Left colon (tissue), 2 donors: ENCODE results near the gene SERPINH1. TPM values are rescaled to one million over a fixed set of nuclear protein-coding genes. Genes with fewer than 3 reads are reported as not detected.

ENCODE experiments used
- ATAC-seq: fragments of 200-7000 bp; cut with Tn5 transposase; one replicate; pipeline ENCODE4 v1.9.1; 2020; ENCODE audit warnings: mild to moderate bottlenecking, moderate library complexity
- DNase-seq, 2 donors: peaks; one replicate each; pipeline ENCODE4 v3.0.0-alpha.2; 2020
- intact Hi-C, 2 donors: fragments of 100-400 bp; cut with DNase I in 1 of 2; cut with micrococcal nuclease in 1 of 2; formaldehyde crosslinking; loops; one replicate each; pipeline versions ENCODE4 v1.11.2 to v1.14.0; 2022; cut with DNase I, micrococcal nuclease
- total RNA-seq, 2 donors: library from RNA; stranded (reverse); fragmentation: NEBNext Ultra II Directional; extraction: Animal tissue kit (Norgen Biotek cat#: 25700); gene quantifications; one replicate each; pipeline ENCODE4 v1.2.1, GENCODE V29; 2021
- donor health status: DM: no; HTN: no; CAD: no.
- donor health status: DM: yes; HTN: yes; CAD: no.

SERPINH1 gene
- total RNA-seq, 2 donors from 2014 or later = 24.0 to 41.5 TPM

DNA sequence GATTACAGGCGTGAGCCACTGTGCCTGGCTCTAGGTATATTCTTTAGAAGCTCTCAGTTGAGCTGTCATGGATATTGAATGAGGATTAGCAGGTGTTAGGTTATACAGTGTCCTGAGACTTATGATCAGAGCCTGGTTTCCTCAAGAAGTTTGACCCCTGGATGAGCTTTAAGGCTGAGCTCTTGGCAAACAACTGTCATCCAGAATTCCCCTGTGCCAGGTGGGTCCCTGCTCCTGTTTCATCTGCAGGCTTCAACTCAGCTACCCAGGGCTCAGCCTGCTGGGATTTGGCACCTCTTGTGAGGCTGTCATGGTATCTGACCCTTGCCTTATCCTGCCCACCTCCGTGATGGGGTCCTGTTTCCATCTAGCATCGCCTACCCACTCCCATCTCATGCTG lies 24.3 kb downstream of the SERPINH1 start:
- DNase-seq (no peak), ATAC-seq (no peak)
- intact Hi-C loops = no loop called here

GRCh38 chr11:75588051-75588481 lies 26.0 kb downstream of the SERPINH1 start:
- ATAC-seq (no peak), DNase-seq (no peak)
- intact Hi-C loops = no loop called here

GRCh38 chr11:75589051-75589450 lies 27.0 kb downstream of the SERPINH1 start:
- DNase-seq = no peak
- intact Hi-C loops = no loop called here
- no peak for ATAC-seq

DNA sequence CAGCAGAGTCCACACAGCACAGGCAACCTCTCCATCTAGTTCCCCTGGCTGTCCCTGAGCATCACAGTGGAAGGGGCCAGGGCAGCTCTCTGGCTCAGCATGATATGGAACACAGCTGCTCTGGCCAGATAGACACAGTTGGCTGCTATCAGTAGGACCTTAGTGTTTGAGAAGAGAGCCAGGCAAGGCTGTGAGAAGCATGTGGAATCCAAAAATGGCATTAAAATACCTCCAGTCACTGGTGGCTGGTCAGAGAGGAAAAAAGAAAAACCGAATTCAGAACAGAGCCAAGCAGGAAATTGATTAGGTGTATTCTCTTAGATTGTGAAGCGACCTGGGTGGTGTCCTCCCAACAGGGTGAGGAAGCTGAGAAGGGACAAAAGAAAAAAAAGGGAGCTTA lies 27.9 kb downstream of the SERPINH1 start:
- intact Hi-C loops = no loop called here
- DNase-seq (no peak), ATAC-seq (no peak)

DNA sequence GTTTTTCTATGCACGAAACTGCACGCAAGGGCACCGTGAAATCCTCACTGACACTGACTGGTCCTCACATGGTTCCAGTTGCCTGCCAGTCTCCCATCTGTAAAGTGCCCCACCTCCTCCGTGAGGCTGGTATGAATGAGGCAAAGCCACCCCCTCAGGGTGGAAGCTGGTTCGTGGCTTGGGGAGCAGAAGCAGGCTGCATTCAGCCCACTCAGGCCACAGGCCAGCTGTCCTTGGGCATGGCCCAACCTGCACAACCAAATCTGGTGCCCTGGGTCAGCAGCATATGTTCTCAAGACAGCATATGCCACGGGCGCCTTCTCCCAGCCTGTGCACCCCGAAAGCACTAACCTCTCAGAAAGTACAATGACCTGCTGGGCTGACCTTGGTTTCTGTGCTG lies 29.3 kb downstream of the SERPINH1 start:
- intact Hi-C loops = no loop called here
- DNase-seq = no peak
- no peak for ATAC-seq

DNA sequence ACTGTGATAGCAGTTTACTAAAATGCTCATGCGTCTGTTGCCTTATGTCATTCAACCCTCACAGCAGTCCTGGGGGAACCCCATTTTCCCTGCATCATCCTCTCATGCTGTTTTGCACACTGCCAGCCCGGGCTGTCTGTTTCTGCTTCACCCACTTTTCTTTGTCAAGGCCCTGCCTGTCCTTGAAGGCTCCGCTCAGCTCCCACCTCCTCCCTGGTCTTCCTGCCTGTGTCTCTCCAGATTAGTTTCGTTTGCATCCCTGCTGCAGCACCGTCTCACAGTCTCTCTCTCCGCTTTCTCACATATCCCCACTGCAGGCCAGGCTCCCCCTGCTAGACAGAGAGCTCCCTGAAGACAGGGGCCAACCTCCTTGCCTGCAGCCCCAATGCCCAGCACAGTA lies 29.9 kb downstream of the SERPINH1 start:
- intact Hi-C loops = no loop called here
- DNase-seq = no peak
- no peak for ATAC-seq

DNA sequence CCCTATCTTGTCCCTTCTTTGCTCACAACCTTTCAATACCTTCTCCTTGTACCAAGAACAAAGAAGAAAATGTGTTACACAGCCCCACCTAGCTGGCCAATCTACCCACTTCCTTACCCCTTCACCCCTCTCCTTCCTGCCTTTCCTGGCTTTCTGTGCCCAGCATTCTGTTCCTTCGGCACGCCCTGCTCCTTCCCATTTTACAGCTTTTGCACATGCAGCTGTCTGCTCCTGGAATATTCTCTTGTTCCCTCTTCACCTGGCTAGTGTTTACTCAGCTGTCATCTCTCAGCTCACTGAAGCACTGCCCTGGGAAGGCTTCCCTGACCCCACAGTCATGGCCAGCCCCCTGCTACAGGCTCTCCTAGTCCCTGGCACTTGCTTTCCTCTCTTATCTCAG lies 30.7 kb downstream of the SERPINH1 start:
- ATAC-seq (peak; percentile 86), DNase-seq (peak in 1 of 2 donors; percentile 44)
- intact Hi-C loops = no loop called here

GRCh38 chr11:75593286-75593915 lies 31.3 kb downstream of the SERPINH1 start:
- peak; percentile 24 for ATAC-seq
- intact Hi-C loops = no loop called here
- DNase-seq = no peak

DNA sequence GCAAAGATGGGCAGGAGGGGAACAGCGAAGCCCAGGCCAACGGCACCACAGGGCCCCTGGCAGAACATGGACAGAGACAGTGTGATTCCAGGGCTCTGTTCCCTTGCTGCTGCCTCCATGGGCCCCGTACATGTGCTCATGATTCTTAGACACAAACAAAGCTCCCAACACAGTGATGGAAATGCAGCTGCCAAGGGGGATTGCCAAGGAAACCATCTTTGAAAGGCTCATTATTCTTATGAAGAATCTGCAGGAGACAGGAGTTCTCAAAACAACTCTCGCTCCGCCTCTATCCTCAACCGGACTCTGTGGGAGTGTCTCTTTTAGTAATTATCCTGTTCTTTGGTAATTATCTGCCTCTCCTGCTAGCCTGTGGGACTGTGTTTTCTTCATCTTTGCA lies 32.2 kb downstream of the SERPINH1 start:
- intact Hi-C loops = no loop called here
- DNase-seq (no peak), ATAC-seq (no peak)

GRCh38 chr11:75595429-75595828 lies 33.4 kb downstream of the SERPINH1 start:
- DNase-seq = no peak
- ATAC-seq = no peak
- intact Hi-C loops = no loop called here

GRCh38 chr11:75596914-75597313 lies 34.9 kb downstream of the SERPINH1 start:
- no peak for ATAC-seq
- intact Hi-C loops = no loop called here
- DNase-seq = no peak

DNA sequence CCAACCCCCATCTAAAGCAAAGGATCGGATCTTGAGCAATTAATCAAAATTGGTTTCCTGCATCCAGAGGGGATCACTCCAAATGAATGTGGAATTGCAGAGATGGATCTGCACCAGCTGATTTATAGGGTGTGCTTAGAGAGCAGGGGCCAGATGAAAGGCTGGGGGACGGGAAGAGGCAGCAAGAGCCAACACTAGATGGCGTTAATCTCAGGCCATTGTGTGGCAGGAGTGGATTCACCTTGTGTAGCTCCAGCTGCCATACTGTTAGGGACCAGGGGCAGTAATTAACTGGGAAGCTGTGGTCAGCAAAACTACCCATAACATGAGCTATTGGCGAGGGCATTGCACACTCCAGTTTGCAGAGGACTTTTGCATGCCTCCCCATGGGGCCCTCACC lies 35.6 kb downstream of the SERPINH1 start:
- DNase-seq (no peak), ATAC-seq (peak; percentile 55)
- intact Hi-C loops = no loop called here

- ATAC-seq (no peak), DNase-seq (no peak)
- intact Hi-C loops = no loop called here
Observed at GRCh38 chr11:75598264-75598663, 36.2 kb downstream of the SERPINH1 start.

DNA sequence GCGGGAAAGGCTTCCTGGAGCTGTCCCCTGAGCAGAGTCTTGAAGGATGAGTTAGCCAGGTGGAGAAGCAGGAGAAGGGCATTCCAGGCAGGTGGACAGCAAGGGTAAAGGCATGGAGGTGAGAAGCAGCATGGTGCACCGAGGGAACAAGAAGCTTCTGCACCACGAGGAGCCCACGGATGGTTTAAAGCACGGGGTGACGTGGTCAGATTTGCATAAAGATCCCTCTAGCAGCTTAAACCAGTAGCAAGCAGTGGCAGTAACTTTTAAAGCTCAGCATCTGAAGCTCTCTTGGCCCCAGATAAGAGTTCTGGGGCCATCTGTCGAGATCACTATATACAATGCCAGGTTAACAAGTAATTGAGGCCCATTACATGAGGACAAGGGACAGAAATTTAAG lies 36.8 kb downstream of the SERPINH1 start:
- DNase-seq = no peak
- intact Hi-C loops = no loop called here

GRCh38 chr11:75600356-75600755 lies 38.3 kb downstream of the SERPINH1 start:
- DNase-seq = no peak
- intact Hi-C loops = no loop called here
- ATAC-seq = no peak

More for the DNA sequence above, 36.8 kb downstream of the SERPINH1 start:
- no peak for ATAC-seq

- no peak for DNase-seq
- no peak for ATAC-seq
- intact Hi-C loops = no loop called here
Observed at GRCh38 chr11:75601494-75601893, 39.4 kb downstream of the SERPINH1 start.

DNA sequence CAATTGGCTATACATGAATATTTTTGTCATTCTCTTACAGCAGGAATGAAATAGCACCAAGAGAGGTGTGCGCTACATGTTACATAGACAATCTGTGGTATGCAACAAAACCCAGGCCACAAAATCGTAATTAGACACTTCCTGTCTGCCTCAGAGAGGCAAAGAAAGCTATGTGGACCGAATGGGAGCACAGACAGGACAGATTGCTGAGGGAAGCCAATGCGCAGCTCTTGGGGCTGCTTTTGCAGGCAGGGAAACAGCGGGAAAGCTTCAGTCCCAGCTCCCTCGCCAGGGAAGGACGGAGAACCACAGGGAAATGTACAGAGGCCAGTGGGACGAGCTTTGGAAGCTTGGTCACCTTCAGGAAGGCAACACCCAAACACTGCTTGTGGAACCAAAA lies 40.9 kb downstream of the SERPINH1 start:
- intact Hi-C loops = no loop called here
- DNase-seq (no peak), ATAC-seq (no peak)

DNA sequence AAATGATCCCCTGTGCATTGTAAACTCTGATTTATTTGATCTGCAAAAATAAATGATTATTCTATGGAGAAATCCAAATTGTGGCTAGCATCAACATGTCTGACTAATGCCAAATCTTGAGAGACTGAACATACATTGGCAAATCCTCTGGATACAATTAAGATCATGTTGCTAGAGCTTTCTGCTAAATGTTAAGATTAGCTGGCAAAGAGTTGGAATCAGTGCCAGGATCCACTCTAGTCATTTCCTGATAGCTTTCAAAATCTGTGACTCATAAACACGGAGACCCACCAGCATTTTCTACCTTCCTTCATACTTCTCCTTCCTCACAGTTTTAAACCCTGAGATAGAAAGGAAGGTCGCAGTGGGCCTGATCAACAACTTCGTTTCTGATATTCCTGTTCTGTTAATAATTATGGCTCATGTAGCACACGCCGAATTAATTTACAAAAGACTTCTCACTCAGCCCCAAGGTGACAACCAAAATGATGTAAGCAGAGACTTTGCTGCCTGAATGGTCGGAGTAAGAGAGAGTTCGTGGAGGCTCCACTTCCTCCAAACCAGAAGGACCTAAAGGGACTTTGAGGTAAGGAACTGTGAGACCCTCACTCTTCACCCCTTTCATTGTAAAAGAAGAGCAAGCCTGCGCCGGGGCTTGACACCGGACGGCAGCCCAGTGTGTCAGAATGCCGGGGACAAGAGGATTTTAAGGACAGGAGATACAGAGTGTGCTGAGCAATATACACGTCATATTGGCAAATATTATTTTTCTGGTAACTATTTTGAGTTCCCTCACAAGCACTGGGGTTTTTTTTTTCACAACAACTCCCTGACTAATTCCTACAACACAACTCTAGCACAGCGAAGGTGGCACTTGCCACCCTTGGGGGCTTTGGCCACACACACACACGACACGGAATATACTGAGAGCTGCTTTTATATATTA lies 42.0 kb downstream of the SERPINH1 start:
- intact Hi-C loops = no loop called here
- DNase-seq (no peak), ATAC-seq (no peak)

DNA sequence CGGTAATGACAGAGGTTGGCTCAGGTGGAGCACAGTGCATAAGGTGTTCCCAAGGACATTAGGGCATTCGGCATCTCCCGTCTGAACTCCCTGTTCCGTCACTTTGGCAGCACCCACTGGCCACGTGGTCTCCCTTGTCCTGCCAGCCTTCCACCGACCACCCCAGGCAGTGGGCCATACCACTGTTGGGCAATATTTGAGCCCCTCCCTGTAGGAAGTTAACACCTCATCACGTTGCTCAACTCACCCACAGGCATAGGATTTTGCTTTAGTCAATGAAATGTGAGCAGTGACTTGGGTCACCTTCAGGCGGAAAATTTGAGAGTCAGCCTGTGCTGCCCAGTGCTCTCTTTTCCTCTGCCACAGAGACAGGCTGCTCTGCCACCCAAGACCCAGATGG lies 44.0 kb downstream of the SERPINH1 start:
- DNase-seq (no peak), ATAC-seq (no peak)
- intact Hi-C loops = no loop called here

DNA sequence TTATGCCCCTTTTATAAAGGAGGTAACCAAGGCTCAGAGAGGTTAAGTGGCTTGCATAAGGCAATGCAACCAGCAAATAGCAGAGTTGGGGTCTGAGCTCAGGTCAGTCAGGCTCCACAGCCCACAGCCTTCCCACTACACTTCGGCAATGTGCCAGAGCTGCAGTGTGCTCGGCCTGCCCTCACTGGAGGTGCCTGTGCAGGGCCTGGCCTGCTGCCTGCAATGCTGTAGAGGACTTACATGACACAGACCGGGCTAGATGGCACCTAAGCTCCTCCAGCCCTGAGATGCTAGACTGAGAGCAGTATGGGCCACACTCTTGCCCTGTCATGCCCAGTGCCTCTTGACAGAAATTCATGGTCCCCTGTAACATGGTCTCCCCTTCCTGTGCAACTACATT lies 49.8 kb downstream of the SERPINH1 start:
- ATAC-seq (no peak), DNase-seq (no peak)
- intact Hi-C loops = no loop called here
